ENCODE data around the gene GLOD4.

The GLOD4 gene

DNA sequence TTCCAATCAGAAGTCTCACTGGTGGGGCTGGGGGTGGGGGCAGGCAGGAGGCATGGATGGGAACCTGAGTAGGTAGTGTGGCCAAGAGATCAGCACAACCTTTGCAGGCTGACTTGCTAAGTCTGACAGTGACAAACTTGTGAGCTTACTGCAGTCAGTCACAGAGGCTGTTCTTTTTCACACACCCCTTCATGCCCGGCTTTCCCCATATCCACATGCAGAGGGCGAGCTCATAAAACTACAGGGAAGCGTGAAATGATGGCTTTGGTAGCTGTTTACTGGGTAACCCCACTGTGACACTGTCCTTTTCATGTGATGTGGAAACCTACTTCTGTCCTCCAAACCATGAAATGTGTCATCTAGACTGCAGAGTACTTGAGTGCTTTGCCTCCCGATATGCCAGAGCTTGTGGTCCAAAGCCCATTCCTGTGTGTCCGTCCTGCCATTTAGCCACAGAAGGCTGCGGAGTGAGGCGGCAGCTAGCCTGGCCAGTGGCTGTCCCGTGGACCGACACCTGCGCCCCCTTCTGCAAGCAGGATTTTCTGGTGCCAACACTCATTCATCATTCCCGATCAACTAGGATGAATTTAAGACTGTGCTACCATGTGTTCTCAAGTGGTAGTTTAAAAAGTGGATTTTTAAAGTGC lies 39.8 kb downstream of the GLOD4 start:
- DNase-seq (ENCODE audit: low read depth), result no peak

DNA sequence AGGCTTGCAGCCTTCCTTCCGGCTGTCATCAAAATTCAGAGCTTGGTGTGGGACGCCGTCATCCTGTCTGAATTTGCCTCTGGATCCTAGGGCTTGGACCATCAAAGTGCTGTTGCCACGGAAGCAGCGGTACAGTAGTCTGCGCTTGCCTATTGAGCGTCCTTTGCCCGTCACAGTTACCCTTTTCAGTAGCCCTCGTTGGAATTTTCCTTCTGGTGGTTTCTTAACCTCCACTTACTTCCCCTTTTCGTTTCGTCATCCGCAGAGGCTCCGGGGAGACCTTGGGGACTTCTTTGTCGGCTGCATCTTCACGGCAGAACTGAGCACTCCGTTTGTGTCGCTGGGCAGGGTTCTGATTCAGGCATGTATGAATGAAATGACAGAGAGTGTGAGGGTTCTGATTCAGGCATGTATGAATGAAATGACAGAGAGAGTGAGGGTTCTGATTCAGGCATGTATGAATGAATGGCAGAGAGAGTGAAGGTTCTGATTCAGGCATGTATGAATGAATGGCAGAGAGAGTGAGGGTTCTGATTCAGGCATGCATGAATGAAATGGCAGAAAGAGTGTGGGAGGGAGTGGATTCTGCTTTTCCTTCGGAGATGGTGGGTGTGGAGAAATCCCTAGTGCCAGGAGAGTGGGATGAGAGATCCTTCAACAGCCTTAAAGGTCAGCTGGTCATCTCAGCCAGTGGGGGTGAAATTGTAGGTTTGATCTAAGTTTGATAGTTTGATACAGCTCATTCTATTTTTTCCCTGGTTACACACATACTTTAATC lies 41.7 kb downstream of the GLOD4 start:
- no peak for DNase-seq (ENCODE audit: low read depth)

DNA sequence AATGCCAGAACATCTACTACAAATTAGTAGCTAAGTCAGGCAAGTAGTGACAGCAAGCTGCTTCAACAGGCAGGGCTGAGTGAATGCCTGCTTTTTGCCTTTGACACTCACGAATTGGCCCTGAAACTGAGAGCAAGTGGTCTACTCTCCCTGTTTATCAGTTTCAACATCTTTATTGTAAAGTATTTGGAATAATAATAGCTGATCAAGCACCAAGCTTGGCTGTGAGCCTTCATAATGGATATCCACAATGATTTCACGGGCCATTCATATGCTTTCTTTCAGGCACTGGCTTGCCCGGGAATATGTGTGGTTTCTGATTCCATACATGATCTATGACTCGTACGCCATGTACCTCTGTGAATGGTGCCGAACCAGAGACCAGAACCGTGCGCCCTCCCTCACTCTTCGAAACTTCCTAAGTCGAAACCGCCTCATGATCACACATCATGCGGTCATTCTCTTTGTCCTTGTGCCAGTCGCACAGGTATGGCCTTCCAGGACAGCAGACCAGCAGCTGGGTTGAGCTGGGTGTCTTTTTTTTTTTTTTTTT lies 44.4 kb downstream of the GLOD4 start:
- DNase-seq (ENCODE audit: low read depth), result no peak

DNA sequence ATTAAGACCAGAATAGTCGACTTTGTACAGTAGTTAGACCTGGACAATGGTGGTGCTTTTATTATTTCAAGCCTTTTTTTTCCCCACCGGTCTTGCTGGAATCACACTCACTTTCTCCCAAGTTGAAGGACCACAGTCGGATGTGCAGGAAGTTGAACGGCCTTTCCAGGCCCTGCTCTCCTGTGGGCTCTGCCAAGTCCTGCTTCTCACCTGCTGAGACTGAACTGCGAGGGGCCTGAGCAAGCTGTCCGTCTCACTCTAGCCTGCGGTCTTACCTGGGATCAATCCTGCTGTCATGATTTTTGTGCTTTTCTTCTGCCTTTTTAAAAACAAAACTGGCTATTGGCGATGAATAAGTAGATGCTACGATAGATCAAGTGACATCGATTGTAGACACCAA lies 48.3 kb downstream of the GLOD4 start:
- DNase-seq (ENCODE audit: low read depth), result no peak

DNA sequence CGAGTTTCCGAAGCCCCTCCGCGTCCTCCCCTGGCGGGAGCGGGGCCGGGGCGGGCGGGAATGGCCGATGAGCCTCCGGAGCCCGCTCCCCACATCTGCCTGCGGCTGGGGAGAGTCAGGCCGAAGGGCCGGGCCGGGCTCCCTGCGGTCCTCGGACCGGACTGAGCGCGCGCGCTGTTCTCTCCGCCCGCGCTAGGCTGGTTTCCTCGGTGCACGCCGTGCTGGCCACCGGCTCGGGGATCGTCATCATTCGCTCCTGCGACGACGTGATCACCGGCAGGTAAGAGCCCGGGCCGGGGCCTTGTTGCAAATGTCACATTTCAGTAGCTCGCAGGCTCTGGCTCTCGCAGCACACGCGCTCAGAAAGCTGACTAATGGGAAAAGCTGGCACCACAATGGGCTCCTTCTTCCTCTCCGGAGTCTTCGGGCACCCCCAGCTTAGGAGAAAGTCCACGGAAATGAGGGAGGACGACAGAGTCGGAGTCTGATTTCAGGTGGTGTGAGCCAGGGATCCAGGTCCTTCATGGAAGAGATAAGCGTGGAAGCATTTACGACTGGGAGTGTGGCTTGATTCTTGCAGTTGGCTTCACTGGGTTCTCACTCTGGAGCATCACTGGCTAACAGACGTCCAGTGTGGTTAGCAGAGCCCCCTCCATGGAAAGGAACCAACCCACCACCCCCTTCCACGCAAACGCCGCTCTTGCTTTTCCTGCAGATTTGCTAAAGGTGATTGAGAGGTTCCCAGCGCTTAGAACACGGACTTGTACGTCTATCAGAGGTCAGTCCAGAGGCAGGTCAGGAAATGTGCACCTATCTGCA lies 49.0 kb downstream of the GLOD4 start:
- DNase-seq (ENCODE audit: low read depth), result peak; percentile 50

DNA sequence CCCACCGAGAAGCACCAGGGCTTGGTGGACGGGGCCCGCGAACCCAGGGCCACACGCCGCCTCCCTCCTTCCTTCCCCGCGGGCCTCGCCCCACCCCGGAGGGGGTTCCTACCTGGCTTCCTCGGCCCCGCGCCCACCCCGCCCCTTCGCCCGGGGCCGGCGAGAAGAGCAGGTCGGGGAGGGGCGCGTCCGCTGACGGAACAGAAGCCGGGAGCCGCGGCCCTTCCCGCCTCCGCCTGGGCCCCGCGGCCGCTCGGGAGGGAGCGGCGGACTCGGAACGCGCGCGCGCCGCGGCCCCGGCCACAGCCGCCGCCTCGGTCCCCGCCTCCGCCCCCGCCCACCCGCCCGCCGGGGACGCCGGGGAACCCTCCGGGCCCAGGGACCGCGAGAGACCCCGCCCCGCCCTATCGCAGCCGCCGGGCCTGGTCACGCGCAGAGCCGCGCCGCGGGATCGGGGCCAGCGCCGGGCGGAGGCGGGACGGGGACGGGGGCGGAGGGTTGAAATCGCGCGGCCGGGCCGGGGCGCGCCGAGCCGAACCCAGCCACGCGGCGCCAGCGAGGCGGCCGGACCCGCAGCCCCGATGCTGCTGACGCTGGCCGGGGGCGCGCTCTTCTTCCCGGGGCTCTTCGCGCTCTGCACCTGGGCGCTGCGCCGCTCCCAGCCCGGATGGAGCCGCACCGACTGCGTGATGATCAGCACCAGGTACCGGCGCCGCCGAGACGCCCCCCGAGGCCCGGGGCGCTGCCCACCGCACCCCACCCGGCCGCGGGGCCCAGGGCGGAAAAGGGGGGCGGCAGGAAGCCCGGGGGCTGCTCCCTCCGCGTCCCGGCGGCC lies 49.8 kb downstream of the GLOD4 start, which contains the start of gene TLCD3A:
TSS of gene TLCD3A (plus strand) at position 530 of the 835 bp plus-strand sequence. CDS start at position 582, 52 bp downstream.
- peak; percentile 62 for DNase-seq (ENCODE audit: low read depth)

DNA sequence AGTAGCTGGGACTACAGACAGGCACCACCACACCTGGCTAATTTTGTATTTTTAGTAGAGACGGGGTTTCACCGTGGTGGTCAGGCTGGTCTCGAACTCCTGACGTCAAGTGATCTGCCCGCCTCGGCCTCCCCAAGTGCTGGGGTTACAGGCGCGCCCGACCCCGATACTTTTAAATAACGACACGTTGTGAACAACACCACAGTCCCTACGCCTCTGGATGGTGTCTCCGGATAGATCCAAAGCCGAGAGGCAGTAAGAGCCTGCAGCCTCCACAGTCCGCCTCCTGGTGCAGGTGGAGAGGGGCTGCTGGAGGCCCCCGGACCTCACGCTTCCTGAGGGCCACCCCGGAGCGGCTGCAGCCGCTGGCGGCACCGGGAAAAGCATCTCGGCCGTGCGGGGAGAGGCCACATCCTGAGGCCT lies 50.4 kb downstream of the GLOD4 start:
- peak; percentile 30 for DNase-seq (ENCODE audit: low read depth)

DNA sequence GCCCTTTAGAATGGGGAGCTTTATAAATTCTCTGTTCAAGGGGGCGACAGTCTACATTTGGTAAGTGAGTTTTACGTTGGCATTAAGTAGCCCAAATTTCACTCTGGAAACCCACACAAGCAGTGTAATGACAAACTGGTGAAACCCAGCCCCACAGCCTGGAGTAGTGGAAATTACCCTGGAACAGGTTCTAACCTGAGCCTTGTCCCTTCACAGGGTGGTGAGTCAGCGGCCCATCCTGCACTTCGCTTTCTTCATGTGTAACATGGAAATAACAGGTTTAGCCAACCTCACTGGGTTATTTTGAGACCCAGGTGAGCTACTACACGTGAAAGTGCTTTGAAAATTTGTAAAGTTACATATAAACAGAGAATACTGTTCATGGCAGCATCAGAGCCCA lies 53.2 kb downstream of the GLOD4 start:
- no peak for DNase-seq (ENCODE audit: low read depth)

DNA sequence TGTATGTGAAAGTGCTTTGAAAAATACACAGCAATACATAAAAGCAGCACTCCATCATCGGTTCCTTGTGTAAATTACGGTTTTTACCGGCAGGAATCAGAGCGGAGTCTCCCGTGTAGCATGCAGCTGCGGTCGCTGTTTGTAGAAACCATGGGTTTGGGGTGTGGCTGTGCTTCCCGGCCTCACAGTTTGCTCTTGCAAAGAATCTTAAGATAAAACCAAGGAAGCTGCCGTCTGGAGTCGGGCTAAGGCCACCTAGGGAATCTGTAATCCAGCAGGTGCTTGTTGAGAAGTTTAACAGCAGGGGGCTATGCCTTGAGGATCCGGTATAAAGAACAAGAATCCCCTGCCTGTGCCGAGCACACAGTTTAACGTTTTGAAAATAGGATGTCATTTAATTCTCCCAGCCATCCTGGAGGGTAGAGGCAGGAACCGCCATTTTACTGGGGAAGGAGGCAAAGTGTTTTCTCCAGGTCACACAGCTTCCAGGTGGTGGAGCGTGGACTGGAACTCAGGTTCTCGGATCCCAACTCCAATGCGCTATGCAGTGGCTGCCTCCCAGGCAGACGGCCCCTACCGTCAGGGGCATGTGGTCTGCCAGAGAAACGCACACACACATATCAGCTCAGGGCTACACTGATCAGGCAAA lies 55.7 kb downstream of the GLOD4 start:
- DNase-seq (ENCODE audit: low read depth), result no peak

DNA sequence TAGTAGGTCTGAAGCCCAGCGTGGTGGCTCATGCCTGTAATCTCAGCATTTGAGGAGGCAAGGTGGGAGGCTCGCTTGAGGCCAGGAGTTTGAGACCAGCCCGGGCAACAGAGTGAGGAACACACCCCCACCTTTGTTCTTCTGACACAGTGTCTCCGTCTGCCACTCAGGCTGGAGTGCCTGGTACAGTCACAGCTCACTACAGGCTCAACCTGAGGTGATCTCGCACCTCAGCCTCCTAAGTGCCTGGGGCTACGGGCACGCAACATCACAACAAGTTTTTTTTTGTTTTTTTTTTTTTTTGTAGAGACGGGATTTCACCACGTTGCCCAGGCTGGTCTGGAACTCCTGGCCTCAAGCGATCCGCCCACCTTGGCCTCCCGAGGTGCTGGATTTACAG lies 56.3 kb downstream of the GLOD4 start:
- no peak for DNase-seq (ENCODE audit: low read depth)

DNA sequence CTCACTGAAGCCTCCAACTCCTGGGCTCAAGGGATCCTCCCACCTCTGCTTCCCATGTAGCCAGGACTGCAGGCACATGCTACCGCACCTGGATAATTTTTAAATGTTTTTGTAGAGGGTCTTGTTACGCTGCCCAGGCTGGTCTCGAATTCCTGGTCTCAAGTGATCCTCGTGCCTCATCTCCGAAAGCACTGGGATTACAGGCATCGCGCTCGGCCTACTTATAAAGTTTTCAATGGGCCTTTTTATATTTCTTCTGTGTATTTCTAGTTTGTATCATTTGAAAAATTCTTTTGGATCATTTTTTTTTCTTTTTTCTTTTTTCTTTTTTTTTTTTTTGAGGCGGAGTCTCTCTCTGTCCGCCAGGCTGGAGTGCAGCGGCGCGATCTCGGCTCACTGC lies 57.0 kb downstream of the GLOD4 start:
- no peak for DNase-seq (ENCODE audit: low read depth)

DNA sequence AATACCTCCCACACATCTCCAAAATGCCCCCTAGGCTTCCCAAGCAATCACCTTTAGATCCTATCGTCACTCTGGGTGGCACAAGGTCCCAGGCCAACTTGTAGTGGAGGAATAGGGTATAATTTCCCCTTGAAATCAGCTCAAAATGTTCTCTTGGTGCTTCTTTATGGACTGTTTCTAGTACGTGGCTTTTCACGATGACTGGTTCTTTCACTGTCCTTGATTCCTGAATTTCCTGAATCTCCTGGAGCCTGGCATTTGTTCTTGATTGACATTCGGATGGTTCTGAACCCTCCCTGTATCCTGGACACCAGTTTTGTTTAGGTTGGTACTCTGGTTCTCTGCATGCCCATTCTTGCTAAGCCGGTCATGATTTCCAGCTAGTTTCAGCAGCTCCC lies 60.5 kb downstream of the GLOD4 start:
- no peak for DNase-seq (ENCODE audit: low read depth)

DNA sequence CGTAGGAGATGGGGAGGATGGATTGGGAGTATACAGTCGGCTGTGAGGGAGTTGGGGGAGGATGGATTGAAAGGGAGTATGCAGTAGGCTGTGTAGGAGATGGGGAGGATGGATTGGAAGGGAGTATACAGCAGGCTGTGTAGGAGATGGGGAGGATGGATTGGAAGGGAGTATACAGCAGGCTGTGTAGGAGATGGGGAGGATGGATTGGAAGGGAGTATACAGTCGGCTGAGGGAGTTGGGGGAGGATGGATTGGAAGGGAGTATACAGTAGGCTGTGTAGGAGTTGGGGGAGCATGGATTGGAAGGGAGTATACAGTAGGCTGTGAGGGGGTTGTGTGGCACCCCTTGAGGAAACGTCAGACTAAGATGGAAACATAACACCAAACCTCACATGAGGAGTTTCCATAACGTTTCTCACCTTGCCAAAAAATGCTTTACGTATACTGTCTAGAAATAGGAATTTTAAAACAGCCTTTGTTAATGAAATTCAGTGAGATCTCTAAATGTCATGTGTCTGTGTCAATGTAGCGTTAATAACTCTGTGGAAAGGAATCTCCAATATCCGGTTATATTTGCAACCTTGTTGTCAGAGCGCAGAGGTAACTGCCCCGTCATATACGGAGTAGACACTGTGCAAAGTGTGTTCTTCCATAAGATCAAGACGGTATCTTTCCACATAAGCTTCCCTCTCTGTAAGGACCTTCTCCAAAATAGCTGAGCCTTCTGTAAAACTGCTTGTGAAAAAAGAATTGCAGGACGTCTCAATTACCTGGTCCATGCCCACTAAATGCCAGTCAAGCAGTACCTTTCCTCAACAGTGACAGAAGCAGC lies 61.2 kb downstream of the GLOD4 start:
- no peak for DNase-seq (ENCODE audit: low read depth)

DNA sequence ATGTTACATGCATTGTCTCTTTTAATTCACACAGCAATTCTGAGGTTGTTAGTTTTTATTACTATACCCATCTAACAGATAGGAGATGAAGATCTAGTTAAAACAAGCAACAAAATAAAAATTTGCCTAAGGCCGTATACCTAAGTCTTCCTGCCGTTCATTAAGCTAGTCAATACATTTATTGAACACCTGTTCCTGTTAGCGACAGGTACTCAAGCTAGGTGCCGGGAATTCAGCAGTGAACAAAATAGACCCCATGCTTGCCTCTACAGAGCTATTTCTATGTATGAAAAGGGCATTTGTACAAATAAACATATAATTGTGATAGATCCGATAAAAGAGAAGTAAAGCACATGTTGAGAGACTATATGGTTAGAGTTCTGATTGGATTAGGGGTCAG lies 64.0 kb downstream of the GLOD4 start:
- DNase-seq (ENCODE audit: low read depth), result no peak
